ENCODE measurements around the gene ARL4D. TPM values are rescaled to one million over a fixed set of nuclear protein-coding genes. Genes with fewer than 3 reads are reported as not detected.

ARL4D gene
- total and polyA plus RNA-seq, 2 donors (not counting 3 experiments of a cell fraction or from before 2014, with no cell fraction given), result 3.8 to 4.1 TPM

GRCh38 chr17:43360376-43360738, 38.4 kb upstream of the ARL4D start:
- intact Hi-C loops (cut with micrococcal nuclease), result loop anchor here (1.0 to 2.0 kb wide), 2 partner anchors 8 to 122 kb away; partner anchors contain the start of gene DHX8
- Histone ChIP-seq H3K9me3 (replicated peaks; ENCODE audit: control insufficient read depth, insufficient read depth, low read length) (no peaks in the 10 kb centered on the region), H3K9ac (replicated peaks; ENCODE audit: extremely low read depth, insufficient read depth, low read length) (peak overlapping the region; percentile 98), H3K4me2 (ENCODE audit: insufficient read depth, low read length) (peak overlapping the region; percentile 85), H3K36me3 (ENCODE audit: control insufficient read depth in 2 of 2, extremely low read depth in 1 of 2, insufficient read depth in 2 of 2, low read length in 2 of 2) (no peaks in the 10 kb centered on the region), H3K79me2 (ENCODE audit: control insufficient read depth, insufficient read depth, low read length) (no peaks in the 10 kb centered on the region), H2AFZ (ENCODE audit: low read depth, low read length) (peak overlapping the region; percentile 49), H4K20me1 (replicated peaks; ENCODE audit: control insufficient read depth, extremely low read depth, insufficient read depth, low read length) (no peaks in the 10 kb centered on the region), H3K27me3 (ENCODE audit: control insufficient read depth in 2 of 2, insufficient read depth in 2 of 2, low read length in 2 of 2) (no peaks in the 10 kb centered on the region), H3K4me1 (ENCODE audit: control insufficient read depth, extremely low read depth, insufficient read depth, low read length) (peaks cover 10% of the 10 kb centered on the region), H3K27ac (ENCODE audit: insufficient read depth, low read depth, low read length) (peak overlapping the region; percentile 71), H3K4me3 (replicated peaks in 1 of 3; ENCODE audit: insufficient read depth in 1 of 3, low read depth in 1 of 3, low read length in 3 of 3) (peak overlapping the region in 2 of 3 experiments; percentile 40 to 86), H3K9me1 (replicated peaks; ENCODE audit: control insufficient read depth, extremely low read depth, insufficient read depth, low read length) (no peaks in the 10 kb centered on the region)
- ChIA-PET POLR2A (interaction anchor here (0.5 to 2.9 kb wide), 19 partner anchors 8 to 376 kb away, joined by 3 to 50 read pairs (median 6); partner anchors contain the start of genes ARL4D, DHX8, ETV4 and RPL27), CTCF (interaction anchor here (1.4 to 3.0 kb wide), 4 partner anchors 9 to 123 kb away, joined by 4 to 27 read pairs (median 12); partner anchors contain the start of gene DHX8)
- no TSS peak for BruUV-seq (replicated peaks)
- FAIRE-seq (no peak), DNase-seq (ENCODE audit: low read depth, low spot score) (peak; percentile 74)
- dilution Hi-C loops (cut with MboI; ENCODE audit: extremely low pct_ligation_motif_present, low sequenced_read_pairs), result no loop called here
- TF ChIP-seq GATA2 (IDR thresholded peaks at IDR 0.05; ENCODE audit: insufficient read depth, insufficient read length, low read depth, low read length), result no peak
- peak; percentile 30 for TF ChIP-seq JUN (IDR thresholded peaks at IDR 0.05; ENCODE audit: borderline replicate concordance, insufficient read depth, insufficient read length, low read depth)
- TF ChIP-seq FOS (IDR thresholded peaks at IDR 0.05; ENCODE audit: borderline replicate concordance, insufficient read depth, low read length), result no peak
- TF ChIP-seq, protein P1, sequence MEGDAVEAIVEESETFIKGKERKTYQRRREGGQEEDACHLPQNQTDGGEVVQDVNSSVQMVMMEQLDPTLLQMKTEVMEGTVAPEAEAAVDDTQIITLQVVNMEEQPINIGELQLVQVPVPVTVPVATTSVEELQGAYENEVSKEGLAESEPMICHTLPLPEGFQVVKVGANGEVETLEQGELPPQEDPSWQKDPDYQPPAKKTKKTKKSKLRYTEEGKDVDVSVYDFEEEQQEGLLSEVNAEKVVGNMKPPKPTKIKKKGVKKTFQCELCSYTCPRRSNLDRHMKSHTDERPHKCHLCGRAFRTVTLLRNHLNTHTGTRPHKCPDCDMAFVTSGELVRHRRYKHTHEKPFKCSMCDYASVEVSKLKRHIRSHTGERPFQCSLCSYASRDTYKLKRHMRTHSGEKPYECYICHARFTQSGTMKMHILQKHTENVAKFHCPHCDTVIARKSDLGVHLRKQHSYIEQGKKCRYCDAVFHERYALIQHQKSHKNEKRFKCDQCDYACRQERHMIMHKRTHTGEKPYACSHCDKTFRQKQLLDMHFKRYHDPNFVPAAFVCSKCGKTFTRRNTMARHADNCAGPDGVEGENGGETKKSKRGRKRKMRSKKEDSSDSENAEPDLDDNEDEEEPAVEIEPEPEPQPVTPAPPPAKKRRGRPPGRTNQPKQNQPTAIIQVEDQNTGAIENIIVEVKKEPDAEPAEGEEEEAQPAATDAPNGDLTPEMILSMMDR (IDR thresholded peaks at IDR 0.05; ENCODE audit: extremely low read depth in 1 of 2, insufficient read depth in 1 of 2, low read depth in 1 of 2, low read length in 2 of 2), result no peak

Data from endothelial cell of umbilical vein (primary cell).